Endodermal cell (in vitro differentiated cells): ENCODE measurements around the gene NDUFC2. TPM values are rescaled to one million over a fixed set of nuclear protein-coding genes. Genes with fewer than 3 reads are reported as not detected.
"Not testable (repeated sequence)": the region's sequence is repeated elsewhere in the genome, so short reads cannot be mapped to it uniquely, and the experiment has no call there.

Experiments used
- DNase-seq: peaks from one replicate; pipeline ENCODE4 v3.0.0-alpha.2; 2017
- H3K27ac ChIP-seq: 2 replicates; pipeline ENCODE4 v1.5.1; 2013; ENCODE audit warnings: mild to moderate bottlenecking, low read depth, low read length, moderate library complexity
- H3K27me3 ChIP-seq: 2 replicates; pipeline ENCODE4 v1.6.1; 2013; ENCODE audit warnings: mild to moderate bottlenecking, low read length, moderate library complexity; ENCODE audit not compliant: insufficient read depth, control insufficient read depth, poor library complexity, severe bottlenecking
- H3K36me3 ChIP-seq: 2 replicates; pipeline ENCODE4 v1.7.0; 2013; ENCODE audit warnings: mild to moderate bottlenecking, low read length, moderate library complexity; ENCODE audit not compliant: control insufficient read depth, insufficient read depth
- H3K4me1 ChIP-seq: one replicate; pipeline ENCODE4 v1.7.0; 2013; ENCODE audit warnings: low read length; ENCODE audit not compliant: control insufficient read depth, insufficient read depth
- H3K4me3 ChIP-seq: 2 replicates; pipeline ENCODE4 v1.5.1; 2013; ENCODE audit warnings: mild to moderate bottlenecking, low read length, moderate library complexity
- H3K9ac ChIP-seq: 2 replicates; pipeline ENCODE4 v1.6.1; 2013; ENCODE audit warnings: mild to moderate bottlenecking, low read length, moderate library complexity; ENCODE audit not compliant: poor library complexity, severe bottlenecking; ENCODE audit errors: extremely low read depth
- H3K9me3 ChIP-seq: 2 replicates; pipeline ENCODE4 v1.6.1; 2013; ENCODE audit warnings: mild to moderate bottlenecking, low read length, moderate library complexity; ENCODE audit not compliant: control insufficient read depth
- H3K27ac Mint-ChIP-seq: 2 replicates; pipeline ENCODE4 v1.8.0; 2020; ENCODE audit warnings: mixed read lengths
- H3K27me3 Mint-ChIP-seq: 2 replicates; pipeline ENCODE4 v1.8.0; 2021; ENCODE audit warnings: mild to moderate bottlenecking, mixed read lengths; ENCODE audit not compliant: insufficient read depth
- H3K36me3 Mint-ChIP-seq: 2 replicates; pipeline ENCODE4 v1.8.0; 2020; ENCODE audit warnings: low read depth, mixed read lengths
- H3K4me1 Mint-ChIP-seq: 2 replicates; pipeline ENCODE4 v1.8.0; 2020; ENCODE audit warnings: mixed read lengths
- H3K4me3 Mint-ChIP-seq: 2 replicates; pipeline ENCODE4 v1.8.0; 2020; ENCODE audit warnings: mild to moderate bottlenecking, moderate library complexity, mixed read lengths
- H3K9me3 Mint-ChIP-seq: 2 replicates; pipeline ENCODE4 v1.8.0; 2020; ENCODE audit warnings: mild to moderate bottlenecking, mixed read lengths
- WGBS, 2 experiments: methylation state at CpG; one replicate each; pipeline versions ENCODE4 v1.1.5 to v1.1.7; 2013; ENCODE audit warnings: missing lambda C conversion rate in 2 of 2, mixed read lengths in 1 of 2; ENCODE audit not compliant: insufficient coverage in 1 of 2, insufficient read length in 1 of 2; 5-methylcytosine and 5-hydroxymethylcytosine counted together
- total RNA-seq, 2 donors: library from RNA; stranded (reverse); fragmentation: NEBNext Ultra II Directional in 1 of 2; extraction: Animal tissue kit (Norgen Biotek cat#: 25700) in 1 of 2; gene quantifications; 2 replicates in 1 of 2; 3 replicates in 1 of 2; pipeline ENCODE4 v1.2.1, GENCODE V29; 2021
- TF ChIP-seq, protein P1 (sequence below): fragments of 200-600 bp; sonication (generic); conservative IDR thresholded peaks from 2 replicates; pipeline ENCODE4 v1.5.0; 2021; ENCODE audit warnings: antibody characterized with exemption, mild to moderate bottlenecking

The NDUFC2 gene
- total RNA-seq, 2 donors from 2014 or later: 255 to 275 TPM

DNA sequence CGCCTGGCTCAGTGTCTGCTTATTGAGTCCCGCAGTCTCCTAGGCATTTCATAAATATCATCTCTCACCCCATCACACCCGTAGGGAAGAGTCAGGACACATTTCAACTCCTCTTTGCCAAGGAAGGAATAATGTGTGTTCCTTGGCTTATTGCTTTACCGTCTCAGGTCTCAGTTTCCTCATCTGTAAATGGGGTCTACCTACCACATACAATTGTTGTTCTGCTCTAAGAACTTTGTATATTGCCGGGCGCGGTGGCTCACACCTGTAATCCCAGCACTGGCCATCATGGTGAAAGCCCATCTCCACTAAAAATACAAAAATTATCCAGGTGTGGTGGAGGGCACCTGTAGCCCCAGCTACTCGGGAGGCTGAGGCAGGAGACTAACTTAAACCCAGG, 19.1 kb downstream of the NDUFC2 start:
- no peak overlapping the region for H3K27ac ChIP-seq
- Mint-ChIP-seq H3K27ac (no peak overlapping the region), H3K4me3 (no peak overlapping the region), H3K9me3 (no peaks in the 10 kb centered on the region), H3K36me3 (no peaks in the 10 kb centered on the region), H3K27me3 (no peaks in the 10 kb centered on the region), H3K4me1 (no peaks in the 10 kb centered on the region)
- H3K9ac ChIP-seq: no peak overlapping the region
- WGBS, 2 experiments: 89 to 95% methylated on average over 8 of the region's 8 CpGs
- TF ChIP-seq, protein P1, sequence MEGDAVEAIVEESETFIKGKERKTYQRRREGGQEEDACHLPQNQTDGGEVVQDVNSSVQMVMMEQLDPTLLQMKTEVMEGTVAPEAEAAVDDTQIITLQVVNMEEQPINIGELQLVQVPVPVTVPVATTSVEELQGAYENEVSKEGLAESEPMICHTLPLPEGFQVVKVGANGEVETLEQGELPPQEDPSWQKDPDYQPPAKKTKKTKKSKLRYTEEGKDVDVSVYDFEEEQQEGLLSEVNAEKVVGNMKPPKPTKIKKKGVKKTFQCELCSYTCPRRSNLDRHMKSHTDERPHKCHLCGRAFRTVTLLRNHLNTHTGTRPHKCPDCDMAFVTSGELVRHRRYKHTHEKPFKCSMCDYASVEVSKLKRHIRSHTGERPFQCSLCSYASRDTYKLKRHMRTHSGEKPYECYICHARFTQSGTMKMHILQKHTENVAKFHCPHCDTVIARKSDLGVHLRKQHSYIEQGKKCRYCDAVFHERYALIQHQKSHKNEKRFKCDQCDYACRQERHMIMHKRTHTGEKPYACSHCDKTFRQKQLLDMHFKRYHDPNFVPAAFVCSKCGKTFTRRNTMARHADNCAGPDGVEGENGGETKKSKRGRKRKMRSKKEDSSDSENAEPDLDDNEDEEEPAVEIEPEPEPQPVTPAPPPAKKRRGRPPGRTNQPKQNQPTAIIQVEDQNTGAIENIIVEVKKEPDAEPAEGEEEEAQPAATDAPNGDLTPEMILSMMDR: no peak
- no peak overlapping the region for H3K4me3 ChIP-seq
- H3K36me3 ChIP-seq: no peaks in the 10 kb centered on the region
- no peaks in the 10 kb centered on the region for H3K27me3 ChIP-seq
- H3K9me3 ChIP-seq: no peaks in the 10 kb centered on the region
- H3K4me1 ChIP-seq: no peaks in the 10 kb centered on the region
- DNase-seq: no peak

DNA sequence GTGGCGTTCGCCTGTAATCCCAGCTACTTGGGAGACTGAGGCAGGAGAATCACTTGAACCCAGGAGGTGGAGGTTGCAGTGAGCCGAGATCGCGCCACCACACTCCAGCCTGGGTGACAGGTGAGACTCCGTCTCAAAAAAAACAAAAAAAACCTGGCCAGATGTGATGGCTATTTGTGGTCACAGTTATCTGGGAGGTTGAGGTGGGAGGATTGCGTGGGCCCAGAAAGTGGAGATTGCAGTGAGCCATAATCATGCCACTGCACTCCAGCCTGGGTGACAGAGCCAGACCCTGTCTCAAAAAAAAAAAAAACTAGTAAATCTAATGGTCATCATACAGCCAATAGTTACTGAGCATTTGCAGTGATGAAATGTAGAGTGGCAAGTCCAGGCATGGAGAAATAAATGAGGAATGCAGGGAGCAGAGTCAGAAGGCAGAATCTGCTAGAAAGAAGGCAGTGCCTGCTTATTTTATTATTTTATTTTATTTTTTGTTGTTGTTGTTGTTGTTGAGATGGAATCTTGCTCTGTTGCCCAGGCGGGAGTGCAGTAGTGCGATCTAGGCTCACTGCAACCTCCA, 19.8 kb downstream of the NDUFC2 start:
- H3K9me3 Mint-ChIP-seq, H3K4me3 Mint-ChIP-seq, H3K4me1 Mint-ChIP-seq, H3K4me1 ChIP-seq, H3K27me3 Mint-ChIP-seq, H3K27me3 ChIP-seq, H3K27ac Mint-ChIP-seq, H3K4me3 ChIP-seq, H3K9ac ChIP-seq, H3K9me3 ChIP-seq, DNase-seq, H3K36me3 Mint-ChIP-seq, H3K36me3 ChIP-seq, H3K27ac ChIP-seq: not testable (repeated sequence)
- 95 to 100% methylated on average over 7 to 9 of the region's 9 CpGs for WGBS, 2 experiments

DNA sequence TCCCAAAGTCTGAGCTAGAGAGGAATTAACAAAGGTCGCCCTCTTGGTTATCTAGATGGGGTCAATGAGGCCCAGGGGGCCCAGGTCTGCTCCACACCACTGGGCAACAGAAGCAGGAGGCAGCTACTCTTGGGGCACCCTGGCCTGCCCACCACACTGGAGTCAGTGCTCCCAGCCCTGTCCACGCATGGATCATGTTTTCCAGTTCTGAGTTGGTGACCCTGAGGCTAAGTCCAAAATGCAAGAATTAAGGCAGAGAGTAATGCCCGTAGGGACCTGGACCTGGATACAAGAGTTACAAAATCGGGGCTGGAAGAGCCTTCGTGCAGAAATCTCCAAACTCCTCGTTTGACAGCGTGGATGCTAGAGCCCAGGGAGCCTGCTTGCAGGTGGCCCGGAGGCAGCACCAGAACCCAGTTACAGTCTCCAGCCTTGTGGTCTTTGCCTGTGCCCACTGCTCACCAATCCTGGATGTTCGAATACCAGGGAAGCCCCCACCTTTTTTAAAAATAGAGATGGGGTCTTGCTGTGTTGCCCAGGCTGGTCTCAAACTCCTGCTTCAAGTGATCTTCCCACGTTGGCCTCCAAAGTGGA, 22.1 kb downstream of the NDUFC2 start:
- H3K27ac ChIP-seq: no peak overlapping the region
- WGBS, 2 experiments: 79 to 81% methylated on average over 9 to 10 of the region's 10 CpGs
- H3K4me1 Mint-ChIP-seq: no peaks in the 10 kb centered on the region
- H3K27ac Mint-ChIP-seq: no peak overlapping the region
- TF ChIP-seq, protein P1: no peak
- no peak overlapping the region for H3K4me3 ChIP-seq
- DNase-seq: no peak
- H3K36me3 ChIP-seq: no peaks in the 10 kb centered on the region
- H3K27me3 ChIP-seq: no peaks in the 10 kb centered on the region
- H3K9me3 Mint-ChIP-seq: no peaks in the 10 kb centered on the region
- H3K27me3 Mint-ChIP-seq: no peaks in the 10 kb centered on the region
- no peak overlapping the region for H3K4me3 Mint-ChIP-seq
- no peaks in the 10 kb centered on the region for H3K36me3 Mint-ChIP-seq
- no peaks in the 10 kb centered on the region for H3K9me3 ChIP-seq
- H3K4me1 ChIP-seq: no peaks in the 10 kb centered on the region
- no peak overlapping the region for H3K9ac ChIP-seq

DNA sequence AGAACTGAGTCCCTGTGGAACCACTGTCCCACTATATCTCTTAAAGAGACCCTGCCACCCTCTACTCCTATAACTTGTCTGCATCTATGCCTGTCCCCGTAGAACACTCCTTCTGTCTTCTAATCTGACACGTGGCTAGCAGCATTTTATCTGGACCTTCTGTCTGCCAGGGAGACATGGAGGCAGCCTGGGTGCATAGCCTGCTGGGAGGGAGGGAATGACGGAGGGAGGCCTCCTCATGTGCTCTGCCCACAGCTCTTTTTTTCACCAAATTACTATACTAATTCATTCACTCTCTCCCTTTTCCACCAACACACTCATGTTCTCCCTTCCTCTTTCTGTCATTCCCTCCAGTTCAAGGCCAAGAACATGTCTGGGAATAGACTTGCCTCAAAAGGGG, 23.6 kb downstream of the NDUFC2 start:
- TF ChIP-seq, protein P1: no peak
- no peak overlapping the region for H3K4me3 ChIP-seq
- no peaks in the 10 kb centered on the region for H3K9me3 ChIP-seq

More for the DNA sequence above, 23.6 kb downstream of the NDUFC2 start:
- Histone ChIP-seq H3K4me1 (no peaks in the 10 kb centered on the region), H3K36me3 (no peaks in the 10 kb centered on the region), H3K9ac (no peak overlapping the region), H3K27me3 (no peaks in the 10 kb centered on the region), H3K27ac (no peak overlapping the region)
- Mint-ChIP-seq H3K36me3 (no peaks in the 10 kb centered on the region), H3K27me3 (no peaks in the 10 kb centered on the region), H3K27ac (no peak overlapping the region), H3K4me3 (no peak overlapping the region), H3K9me3 (no peaks in the 10 kb centered on the region), H3K4me1 (peaks cover 3% of the 10 kb centered on the region)
- DNase-seq: no peak
- 77 to 82% methylated on average over 2 of the region's 3 CpGs for WGBS, 2 experiments
